Testis (tissue), 3 donors: ENCODE measurements around the gene CUX1. TPM values are rescaled to one million over a fixed set of nuclear protein-coding genes. Genes with fewer than 3 reads are reported as not detected.

Experiments
- DNase-seq: peaks from one replicate; pipeline ENCODE4 v3.0.0-alpha.2; 2019
- H3K27ac ChIP-seq, 2 donors: fragments of 200-600 bp; sonication (generic); one replicate each; pipeline ENCODE4 v1.5.1; 2019
- H3K27me3 ChIP-seq: fragments of 200-600 bp; sonication (generic); one replicate; pipeline ENCODE4 v1.5.1; 2019
- H3K36me3 ChIP-seq: fragments of 200-600 bp; sonication (generic); one replicate; pipeline ENCODE4 v1.5.1; 2017; ENCODE audit warnings: low read depth; ENCODE audit errors: missing control alignments
- H3K4me1 ChIP-seq: fragments of 200-600 bp; sonication (generic); one replicate; pipeline ENCODE4 v1.5.1; 2019
- H3K4me3 ChIP-seq, 2 donors: fragments of 200-600 bp; sonication (generic); one replicate each; pipeline ENCODE4 v1.5.1; 2017 to 2019
- H3K9me3 ChIP-seq: fragments of 200-600 bp; sonication (generic); one replicate; pipeline ENCODE4 v1.5.1; 2017
- POLR2A ChIP-seq: fragments of 450-650 bp; IDR thresholded peaks from one replicate; pipeline ENCODE4 v1.6.1; 2017; ENCODE audit warnings: antibody characterized with exemption, mild to moderate bottlenecking, moderate library complexity
- WGBS, 2 donors: methylation state at CpG; one replicate each; pipeline ENCODE4 v1.1.5; 2018; 5-methylcytosine and 5-hydroxymethylcytosine counted together
- intact Hi-C: fragments of 100-400 bp; cut with DNase I; formaldehyde crosslinking; loops from one replicate; pipeline ENCODE4 v1.15.1; 2023; ENCODE audit warnings: low total_unique reads
- polyA plus RNA-seq: library from polyadenylated mRNA; stranded (reverse); fragments of 350-450 nt; fragmentation: Illumina TruSeq; extraction: RNeasy Lipid Tissue Mini Kit (QIAGEN cat#74804); gene quantifications from one replicate; pipeline ENCODE4 v1.2.3, GENCODE V29; 2014; ENCODE audit warnings: low read depth, low replicate concordance; ENCODE audit not compliant: insufficient read depth
- total RNA-seq, 2 donors: library from RNA; depleted of rRNA; stranded (reverse); fragments of >200 nt; gene quantifications; one replicate each; pipeline ENCODE4 v1.2.3, GENCODE V29; 2016
- TF ChIP-seq, protein P1 (sequence below), 3 experiments: fragments of 450-650 bp in 2 of 3; fragments of 200-600 bp in 1 of 3; sonication (generic) in 1 of 3; IDR thresholded peaks; one replicate each; pipeline ENCODE4 v1.5.1; 2016 to 2019; ENCODE audit warnings: antibody characterized with exemption in 3 of 3, mild to moderate bottlenecking in 2 of 3, moderate library complexity in 1 of 3

CUX1 gene
- total and polyA plus RNA-seq, 3 donors from 2014 or later = 30.8 to 46.3 (median 43.1) TPM

DNA sequence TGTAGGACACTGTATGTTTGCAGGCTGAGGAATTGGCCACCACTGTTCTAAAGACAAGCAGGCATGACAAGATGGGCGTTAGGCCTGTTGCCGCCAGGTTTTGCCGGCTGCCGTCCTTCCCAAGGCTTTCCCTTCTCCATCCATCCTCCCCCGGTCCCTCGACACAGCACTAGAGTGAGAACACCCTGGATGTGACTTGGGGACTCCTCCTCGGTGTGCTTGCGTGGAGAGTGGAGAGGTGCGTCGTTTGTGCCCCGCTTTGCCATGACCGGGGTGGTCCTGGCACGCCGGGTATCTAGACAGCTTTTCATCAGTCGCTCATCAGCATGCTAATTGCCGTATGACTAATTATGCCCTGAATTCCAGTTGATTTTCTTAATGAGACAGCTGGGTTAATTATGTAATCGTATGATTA is 262.6 kb downstream of the CUX1 start:
- no peaks in the 10 kb centered on the region for H3K36me3 ChIP-seq
- H3K27ac ChIP-seq = no peak overlapping the region
- no peaks in the 10 kb centered on the region for H3K27me3 ChIP-seq
- no peak for TF ChIP-seq POLR2A
- TF ChIP-seq, protein P1, sequence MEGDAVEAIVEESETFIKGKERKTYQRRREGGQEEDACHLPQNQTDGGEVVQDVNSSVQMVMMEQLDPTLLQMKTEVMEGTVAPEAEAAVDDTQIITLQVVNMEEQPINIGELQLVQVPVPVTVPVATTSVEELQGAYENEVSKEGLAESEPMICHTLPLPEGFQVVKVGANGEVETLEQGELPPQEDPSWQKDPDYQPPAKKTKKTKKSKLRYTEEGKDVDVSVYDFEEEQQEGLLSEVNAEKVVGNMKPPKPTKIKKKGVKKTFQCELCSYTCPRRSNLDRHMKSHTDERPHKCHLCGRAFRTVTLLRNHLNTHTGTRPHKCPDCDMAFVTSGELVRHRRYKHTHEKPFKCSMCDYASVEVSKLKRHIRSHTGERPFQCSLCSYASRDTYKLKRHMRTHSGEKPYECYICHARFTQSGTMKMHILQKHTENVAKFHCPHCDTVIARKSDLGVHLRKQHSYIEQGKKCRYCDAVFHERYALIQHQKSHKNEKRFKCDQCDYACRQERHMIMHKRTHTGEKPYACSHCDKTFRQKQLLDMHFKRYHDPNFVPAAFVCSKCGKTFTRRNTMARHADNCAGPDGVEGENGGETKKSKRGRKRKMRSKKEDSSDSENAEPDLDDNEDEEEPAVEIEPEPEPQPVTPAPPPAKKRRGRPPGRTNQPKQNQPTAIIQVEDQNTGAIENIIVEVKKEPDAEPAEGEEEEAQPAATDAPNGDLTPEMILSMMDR (IDR thresholded peaks at IDR 0.05) = no peak
- H3K4me1 ChIP-seq = no peaks in the 10 kb centered on the region
- H3K4me3 ChIP-seq = no peak overlapping the region
- DNase-seq = no peak
- no peaks in the 10 kb centered on the region for H3K9me3 ChIP-seq
- 88 to 90% methylated on average over 17 of the region's 17 CpGs for WGBS, 2 donors
- intact Hi-C loops = no loop called here

DNA sequence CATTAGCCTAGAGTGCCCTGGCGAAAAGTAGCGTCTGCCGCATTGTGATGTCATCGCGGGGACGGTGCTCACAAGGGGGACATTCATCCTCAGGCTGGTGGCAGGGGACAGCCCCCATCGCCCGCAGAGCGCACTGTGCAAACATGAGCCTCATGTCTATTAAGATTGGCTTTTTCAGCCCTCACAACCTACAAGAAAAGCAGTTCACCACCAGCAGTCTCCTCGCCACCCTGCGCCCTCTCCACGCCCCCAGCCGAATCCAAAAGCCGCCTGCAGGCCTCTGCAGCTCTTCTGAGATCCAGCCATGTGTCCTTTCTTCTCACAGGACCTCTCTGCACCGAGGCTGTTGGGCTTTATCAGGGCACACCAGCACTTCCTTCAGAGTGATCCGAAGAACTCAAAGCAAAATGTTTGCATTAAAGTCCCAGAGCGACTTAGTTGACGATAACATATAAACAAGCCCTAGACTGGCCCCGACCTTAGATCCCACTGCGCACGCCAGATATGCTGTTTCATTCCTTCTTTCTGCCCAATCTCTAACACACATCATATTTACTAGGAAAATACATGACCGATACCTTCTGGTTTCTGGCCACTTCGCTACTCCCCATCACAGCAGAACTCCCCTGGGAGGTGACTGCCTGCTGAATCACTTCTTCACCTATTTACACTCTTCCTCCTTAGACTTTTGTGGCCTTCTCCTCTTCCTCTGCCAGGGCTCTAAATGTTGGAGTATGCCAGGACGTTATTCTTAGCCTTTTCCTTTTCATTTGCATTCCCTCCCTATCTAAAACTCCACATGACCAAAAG is 263.2 kb downstream of the CUX1 start:
- H3K27me3 ChIP-seq = no peaks in the 10 kb centered on the region
- no peak overlapping the region for H3K4me3 ChIP-seq
- TF ChIP-seq, protein P1 (IDR thresholded peaks at IDR 0.05) = no peak
- no peak for TF ChIP-seq POLR2A
- no peaks in the 10 kb centered on the region for H3K36me3 ChIP-seq
- H3K9me3 ChIP-seq = no peaks in the 10 kb centered on the region
- H3K4me1 ChIP-seq = no peaks in the 10 kb centered on the region
- 84 to 92% methylated on average over 22 to 24 of the region's 24 CpGs for WGBS, 2 donors
- H3K27ac ChIP-seq = no peak overlapping the region
- intact Hi-C loops = no loop called here
- DNase-seq = no peak

DNA sequence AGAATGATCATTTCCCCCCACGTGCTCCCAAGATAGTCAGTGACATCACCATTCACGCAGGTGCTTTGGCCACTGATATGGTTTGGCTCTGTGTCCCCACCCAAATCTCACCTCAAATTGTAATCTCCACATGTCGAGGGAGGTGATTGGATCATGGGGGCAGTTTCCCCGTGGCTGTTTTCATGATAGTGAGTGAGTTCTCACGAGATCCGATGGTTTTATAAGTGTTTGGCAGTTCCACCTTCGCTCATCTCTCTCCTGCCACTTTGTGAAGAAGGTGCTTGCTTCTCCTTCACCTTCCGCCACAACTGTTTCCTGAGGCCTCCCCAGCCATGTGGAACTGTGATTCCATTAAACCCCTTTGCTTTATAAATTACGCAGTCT is 263.8 kb downstream of the CUX1 start:
- Histone ChIP-seq H3K4me3 (no peak overlapping the region), H3K36me3 (no peaks in the 10 kb centered on the region), H3K27ac (no peak overlapping the region), H3K4me1 (no peaks in the 10 kb centered on the region), H3K9me3 (no peaks in the 10 kb centered on the region), H3K27me3 (no peaks in the 10 kb centered on the region)
- TF ChIP-seq, protein P1 (IDR thresholded peaks at IDR 0.05) = no peak
- no peak for TF ChIP-seq POLR2A
- no peak for DNase-seq
- WGBS, 2 donors = 85 to 90% methylated on average over 9 of the region's 9 CpGs
- intact Hi-C loops = no loop called here

DNA sequence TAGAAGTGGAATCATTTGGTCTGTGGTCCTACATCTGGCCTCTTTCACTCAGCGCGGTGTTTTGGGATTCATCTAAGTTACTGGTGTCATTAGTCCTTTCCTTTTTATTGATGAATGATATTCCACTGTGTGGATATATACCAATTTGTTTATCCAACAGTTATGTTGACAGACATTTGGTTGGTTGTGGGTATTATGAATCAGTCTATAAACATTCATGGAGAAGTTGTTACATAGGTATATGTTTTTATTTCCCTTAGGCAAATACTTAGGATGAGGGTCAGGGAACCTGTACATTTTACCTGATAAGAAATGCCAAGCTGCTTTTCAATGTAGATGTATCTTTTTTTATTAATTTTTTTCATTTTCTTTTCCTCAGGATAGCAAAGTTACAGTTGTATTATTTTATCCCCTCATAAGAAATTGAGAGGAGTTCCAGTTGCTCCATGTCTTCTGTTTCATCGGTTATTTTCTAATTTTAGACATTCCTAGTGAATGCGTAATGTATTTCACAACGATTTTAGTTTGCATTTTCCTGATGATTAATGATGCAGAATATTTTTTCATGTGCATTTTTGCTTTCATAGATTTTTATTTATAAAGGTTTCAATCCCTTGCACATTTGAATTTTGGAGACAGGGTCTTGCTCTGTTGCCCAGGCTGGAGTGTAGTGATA is 265.4 kb downstream of the CUX1 start:
- Histone ChIP-seq H3K9me3 (no peaks in the 10 kb centered on the region), H3K27ac (no peak overlapping the region), H3K27me3 (no peaks in the 10 kb centered on the region), H3K36me3 (no peaks in the 10 kb centered on the region), H3K4me3 (no peak overlapping the region), H3K4me1 (no peaks in the 10 kb centered on the region)
- intact Hi-C loops = no loop called here
- WGBS, 2 donors = 96 to 97% methylated on average over 5 of the region's 5 CpGs
- DNase-seq = no peak
- TF ChIP-seq POLR2A = no peak
- TF ChIP-seq, protein P1 (IDR thresholded peaks at IDR 0.05) = no peak
